IPS-NIHi7 (cell line): ENCODE data around the gene NCKAP5L.
"Not testable (repeated sequence)": the region's sequence is repeated elsewhere in the genome, so short reads cannot be mapped to it uniquely, and the experiment has no call there.

ENCODE experiments used
- DNase-seq: peaks from one replicate; pipeline ENCODE4 v3.0.0; 2012; ENCODE audit warnings: mixed read lengths; ENCODE audit errors: extremely low spot score

The NCKAP5L gene

DNA sequence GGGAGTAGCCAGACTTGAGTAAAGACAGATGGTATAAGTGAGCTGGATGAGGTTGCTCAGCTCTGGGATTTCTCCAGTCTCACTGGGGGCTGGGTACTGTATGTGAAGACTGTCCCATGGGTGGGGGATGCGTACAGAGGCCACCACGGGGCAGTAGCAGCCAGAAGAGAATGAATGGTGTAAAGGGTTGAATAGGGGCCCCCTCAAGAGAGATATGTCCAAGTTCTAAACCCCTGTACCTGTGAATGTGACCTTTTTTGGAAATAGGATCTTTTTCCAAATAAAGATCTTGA, 36.5 kb upstream of the NCKAP5L start:
- no peak for DNase-seq

DNA sequence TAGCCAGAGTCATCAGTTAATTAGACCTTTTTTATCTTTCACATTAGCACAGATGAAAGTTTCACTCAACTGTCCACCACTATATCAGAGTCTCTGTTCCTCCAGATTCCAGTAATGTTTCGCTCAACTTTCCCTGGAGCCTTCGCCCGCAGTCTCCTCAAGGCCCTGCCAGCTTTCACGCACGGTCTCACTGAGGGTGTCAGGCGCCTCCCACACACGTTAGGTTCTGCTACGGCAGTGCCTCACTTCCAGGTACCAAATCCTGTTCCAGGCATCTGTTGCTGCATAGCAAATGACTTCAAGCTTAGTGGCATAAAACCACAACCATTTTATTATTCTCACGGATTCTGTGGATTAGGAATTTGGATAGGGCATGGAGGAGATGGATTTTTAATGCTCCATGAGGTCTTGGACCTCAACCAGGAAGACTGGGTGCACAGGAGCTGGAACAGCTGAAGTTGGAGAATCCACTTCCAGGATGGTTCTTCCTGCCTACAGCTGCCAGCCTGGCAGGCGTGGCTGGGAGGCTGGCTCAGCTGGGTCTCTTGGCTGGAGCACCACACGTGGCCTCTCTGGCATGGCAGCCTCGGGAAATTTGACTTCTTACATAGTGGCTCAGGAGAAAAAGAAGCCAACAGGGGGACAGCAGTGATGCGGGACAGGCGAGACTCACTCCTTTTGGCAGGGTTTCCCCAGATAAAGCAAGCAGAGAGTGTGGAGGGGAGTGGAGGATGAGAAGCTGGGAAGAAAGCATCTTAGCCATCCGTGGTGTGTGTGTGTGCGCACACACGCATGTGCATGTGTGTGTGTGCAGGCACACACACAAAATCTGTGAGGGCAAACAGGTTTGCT, 36.0 kb upstream of the NCKAP5L start:
- no peak for DNase-seq

DNA sequence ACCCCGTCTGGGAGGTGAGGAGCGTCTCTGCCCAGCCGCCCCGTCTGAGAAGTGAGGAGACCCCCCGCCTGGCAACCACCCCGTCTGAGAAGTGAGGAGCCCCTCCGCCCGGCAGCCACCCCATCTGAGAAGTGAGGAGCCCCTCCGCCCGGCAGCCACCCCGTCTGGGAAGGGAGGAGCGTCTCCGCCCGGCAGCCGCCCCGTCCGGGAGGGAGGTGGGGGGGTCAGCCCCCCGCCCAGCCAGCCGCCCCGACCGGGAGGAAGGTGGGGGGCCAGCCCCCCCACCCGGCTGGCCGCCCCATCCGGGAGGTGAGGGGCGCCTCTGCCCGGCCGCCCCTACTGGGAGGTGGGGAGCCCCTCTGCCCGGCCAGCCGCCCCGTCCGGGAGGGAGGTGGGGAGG, 32.7 kb upstream of the NCKAP5L start:
- not testable (repeated sequence) for DNase-seq

DNA sequence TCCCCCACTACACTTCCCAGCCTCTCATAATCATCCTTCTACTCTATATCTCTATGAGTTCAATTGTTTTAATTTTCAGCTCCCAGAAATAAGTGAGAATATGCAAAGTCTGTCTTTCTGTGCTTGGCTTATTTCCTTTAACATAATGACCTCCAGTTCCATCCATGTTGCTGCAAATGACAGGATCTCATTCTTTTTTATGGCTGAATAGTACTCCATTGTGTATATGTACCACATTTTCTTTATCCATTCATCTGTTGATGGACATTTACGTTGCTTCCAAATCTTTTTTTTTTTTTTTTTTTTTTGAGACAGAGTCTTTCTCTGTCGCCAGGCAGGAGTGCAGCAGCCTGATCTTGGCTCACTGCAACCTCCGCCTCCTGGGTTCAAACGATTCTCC, 27.7 kb upstream of the NCKAP5L start:
- not testable (repeated sequence) for DNase-seq

DNA sequence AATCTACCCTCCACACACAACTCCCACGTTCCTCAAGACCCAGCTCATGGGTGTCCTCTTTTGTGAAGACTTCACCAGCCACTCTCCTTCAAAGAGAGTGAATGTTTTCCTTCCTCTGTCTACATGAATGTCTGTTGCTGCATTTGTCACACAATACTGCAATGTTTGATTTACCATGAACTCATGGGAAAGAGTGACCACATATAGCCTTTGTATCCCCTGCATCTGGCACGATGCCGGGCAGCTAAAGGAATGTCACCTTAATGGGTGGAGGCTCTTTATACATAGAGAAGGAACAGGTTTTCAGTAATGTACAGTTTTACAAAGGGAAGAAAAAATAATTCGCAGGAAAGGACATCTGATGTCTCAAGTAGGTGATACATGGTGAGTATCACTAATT, 26.8 kb upstream of the NCKAP5L start:
- DNase-seq: no peak

DNA sequence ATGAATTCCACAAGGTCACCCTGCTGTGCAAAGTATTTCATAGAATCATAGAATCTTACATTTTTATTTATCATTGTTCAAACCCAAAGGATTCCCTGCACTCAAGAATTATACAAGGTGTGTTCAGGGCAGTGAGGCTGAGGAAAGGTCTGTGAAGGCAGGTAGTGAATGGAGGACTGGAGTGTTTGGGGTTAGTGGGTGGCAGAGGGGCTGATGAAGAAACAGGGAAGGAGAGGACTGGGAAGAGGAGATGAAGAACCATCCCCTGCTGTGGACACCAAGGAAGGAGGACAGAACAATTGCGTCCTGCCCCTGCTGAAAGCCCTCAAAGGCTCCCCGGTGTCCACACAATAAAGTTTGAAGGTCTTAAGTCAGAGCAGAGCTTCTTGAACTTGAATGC, 25.5 kb upstream of the NCKAP5L start:
- DNase-seq: no peak

DNA sequence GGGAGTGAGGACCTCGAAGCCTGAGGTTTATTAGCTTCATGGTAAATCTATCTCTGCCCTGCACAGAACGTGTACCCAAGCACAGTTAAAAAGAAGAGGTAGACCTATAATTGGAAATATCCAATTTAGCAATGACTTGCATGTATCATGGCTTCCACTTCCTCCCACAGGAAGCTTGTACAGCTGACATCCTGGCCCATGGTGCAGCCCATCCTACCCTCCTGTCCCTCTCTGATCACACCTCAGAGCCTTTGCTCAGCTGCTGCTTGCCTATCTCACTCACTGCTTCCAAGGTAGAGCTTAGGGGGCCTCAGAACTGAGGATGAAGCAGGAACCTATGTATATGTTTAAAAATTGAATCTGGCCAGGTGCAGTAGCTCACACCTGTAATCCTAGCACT, 18.9 kb upstream of the NCKAP5L start:
- DNase-seq: no peak

DNA sequence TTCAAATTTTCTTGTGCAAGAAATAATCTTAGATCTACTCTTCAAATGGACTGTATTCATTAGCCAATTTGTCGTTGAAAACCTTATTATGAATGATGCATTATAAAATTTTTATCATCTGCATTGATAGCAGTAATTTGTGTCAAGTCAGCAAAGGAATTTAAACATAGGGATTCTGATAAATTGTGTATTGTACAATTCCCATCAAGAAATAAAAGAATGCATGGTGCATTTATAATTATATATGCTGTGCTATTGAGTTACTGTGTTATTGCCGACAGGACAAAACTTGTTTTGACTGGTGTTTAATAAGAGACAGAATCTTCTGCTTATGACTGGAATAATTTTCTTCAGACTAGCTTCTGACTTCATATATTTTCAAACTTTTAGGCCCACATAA, 17.8 kb upstream of the NCKAP5L start:
- no peak for DNase-seq

DNA sequence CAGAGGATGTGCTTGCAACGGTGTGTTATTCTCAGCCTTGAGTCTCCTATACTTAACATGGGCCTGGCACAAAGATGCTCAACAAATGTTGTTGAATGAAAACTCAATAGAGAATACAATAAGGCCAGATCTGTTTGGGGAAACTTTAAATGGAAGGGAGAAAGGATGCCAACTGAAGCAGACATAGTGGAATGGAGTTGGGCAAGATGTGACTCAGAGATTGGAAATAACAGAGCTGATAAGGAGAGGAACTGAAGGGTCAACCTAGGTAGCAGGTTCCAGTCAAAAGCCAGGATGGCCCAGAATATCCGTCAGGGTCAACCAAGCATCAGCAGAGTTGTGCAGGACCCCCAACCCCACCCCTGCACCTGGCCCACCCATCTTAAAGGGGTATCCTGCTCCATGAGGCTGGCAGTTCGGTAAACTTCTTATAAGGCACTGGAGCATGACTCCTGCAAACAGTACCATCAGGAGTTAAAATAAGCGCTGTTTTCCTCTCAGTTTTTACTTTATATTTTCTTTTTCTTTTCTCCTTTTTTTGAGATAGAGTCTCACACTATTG, 15.7 kb upstream of the NCKAP5L start:
- DNase-seq: no peak

DNA sequence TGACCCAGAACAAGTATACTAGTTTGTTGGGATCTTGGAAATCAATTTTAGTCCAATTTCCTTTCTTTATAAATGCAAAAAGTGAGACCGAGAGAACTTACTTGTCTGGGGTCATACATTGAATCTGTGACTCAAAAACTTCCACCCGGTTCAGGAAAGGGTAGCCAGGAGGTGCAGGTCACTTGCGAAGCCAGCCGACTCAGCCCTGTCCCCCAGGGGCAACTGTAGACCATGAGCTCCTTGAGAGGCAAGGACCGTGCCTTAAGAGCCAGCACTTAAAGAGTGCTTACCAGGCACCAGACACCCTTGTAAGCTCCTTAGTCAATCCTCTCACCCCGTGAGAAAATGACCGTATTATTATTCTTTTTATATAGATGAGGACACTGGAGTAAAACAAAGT, 15.2 kb upstream of the NCKAP5L start:
- no peak for DNase-seq

DNA sequence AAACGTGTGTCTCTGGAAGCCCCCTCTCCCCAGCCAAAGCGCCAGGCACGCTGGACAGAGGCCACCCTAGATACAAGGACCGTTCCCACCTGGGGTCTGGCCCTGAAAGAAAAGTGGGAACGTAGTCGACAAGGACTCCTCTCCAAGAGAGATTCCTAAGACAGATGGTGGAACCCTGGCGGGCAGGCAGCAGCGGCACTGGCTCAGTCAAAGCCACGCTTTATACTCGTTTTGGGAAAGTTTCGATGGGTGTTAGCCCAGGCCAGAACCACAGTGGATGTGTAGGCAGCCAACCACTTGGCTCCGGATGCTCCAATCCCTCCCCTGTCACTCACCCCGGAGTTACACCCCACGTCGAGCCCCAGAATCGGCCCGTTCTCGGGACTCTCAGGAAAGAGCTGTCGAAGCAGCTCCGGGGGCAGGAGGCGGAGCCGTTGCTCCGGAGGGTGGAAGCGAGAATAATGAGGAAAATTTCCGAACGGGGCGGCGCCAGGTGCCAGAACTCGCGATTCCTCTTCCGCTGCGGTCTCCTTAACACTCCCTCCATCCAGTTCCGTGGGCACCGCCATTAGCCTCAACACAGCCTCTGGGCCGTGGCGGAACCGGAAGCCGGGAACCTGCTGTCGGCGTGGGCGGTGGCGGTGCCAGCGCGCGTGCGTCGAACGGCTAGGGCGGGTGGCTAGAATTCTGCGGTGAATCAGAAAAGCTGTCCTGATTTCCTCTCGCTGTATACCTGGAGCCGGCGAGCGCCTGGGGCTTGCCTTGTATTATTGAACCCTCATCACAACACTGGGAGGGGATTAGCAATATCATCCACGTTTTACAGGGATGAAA, 14.5 kb upstream of the NCKAP5L start, which contains the start of gene BCDIN3D:
Gene BCDIN3D, minus strand, starts transcription at position 588 of the 834 bp plus-strand sequence. Its CDS starts 19 bp downstream, at position 569.
- peak; percentile 88 for DNase-seq

DNA sequence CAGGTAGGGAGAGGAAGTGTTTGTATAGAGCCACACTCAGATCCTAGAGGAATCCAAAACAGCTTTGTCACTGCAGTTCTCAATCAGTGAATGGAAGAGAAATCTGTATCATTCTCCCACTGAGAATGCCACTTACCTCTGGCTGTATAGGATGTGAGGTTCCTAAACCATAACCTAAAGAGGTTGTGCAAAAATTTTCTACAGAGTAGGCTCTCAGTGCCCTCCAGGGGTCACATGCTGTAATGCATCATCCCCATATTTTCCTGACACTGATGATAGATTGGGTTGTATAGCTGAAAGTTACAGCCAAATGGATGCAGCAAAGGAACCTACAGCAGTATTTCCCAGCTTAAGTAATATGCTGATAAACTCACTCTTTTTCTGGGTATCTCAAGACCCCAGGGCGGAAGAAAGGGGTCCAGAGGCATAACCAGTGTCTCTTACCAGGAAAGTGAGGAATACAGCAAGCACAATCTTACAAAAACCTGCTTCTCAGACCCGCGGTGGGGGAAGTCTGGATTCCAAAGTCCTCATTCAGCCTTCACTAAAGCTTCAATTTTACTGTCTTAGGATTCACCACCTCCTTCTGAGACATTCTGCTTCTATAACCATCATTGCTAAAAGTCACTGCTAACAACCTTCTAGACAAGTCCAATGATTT, 10.9 kb upstream of the NCKAP5L start:
- peak; percentile 37 for DNase-seq

DNA sequence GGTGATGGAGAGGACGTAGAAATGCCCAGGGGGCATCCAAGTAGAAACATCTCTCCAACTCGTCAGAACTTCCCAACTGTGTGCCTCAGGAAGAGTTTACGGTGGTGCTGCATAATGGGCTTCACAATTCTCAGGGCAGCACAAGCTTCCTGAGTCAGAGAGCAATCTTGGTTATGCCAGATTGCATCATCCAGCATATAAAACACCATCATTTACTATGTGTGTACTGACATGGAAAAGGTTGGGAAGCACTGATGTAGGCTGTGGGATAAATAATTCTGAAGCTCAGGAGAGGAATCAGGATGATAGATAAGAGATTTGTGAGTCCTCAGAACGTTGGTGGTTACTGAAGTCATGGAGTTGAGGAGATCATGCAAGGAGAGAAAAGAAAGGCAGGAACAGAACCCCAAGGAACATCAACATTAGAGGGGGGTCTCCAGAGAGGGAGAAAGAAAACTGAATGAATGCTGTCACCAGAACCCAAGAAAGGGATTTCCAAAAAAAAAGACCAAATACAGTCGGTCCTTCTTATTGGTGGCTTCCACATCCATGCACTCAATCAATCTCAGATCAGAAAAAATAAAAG, 4.7 kb upstream of the NCKAP5L start:
- DNase-seq: no peak

DNA sequence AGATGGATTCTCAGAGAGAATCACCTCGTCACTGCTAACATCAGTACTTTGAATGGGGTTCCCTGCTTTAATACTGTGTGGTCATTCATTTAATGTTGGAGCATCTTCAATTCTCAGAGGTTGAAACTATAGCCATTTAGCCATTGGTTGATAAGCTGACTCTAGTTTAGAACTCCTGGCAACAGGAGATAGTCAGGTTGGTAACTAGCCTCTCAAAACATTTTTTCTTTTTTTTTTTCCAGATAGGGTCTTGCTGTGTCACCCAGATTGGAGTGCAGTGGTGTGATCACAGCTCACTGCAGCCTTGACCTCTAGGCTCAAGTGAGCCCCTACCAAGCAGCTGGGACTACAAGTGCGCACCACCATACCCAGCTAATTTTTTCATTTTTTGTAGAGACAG, 3.5 kb upstream of the NCKAP5L start:
- no peak for DNase-seq

DNA sequence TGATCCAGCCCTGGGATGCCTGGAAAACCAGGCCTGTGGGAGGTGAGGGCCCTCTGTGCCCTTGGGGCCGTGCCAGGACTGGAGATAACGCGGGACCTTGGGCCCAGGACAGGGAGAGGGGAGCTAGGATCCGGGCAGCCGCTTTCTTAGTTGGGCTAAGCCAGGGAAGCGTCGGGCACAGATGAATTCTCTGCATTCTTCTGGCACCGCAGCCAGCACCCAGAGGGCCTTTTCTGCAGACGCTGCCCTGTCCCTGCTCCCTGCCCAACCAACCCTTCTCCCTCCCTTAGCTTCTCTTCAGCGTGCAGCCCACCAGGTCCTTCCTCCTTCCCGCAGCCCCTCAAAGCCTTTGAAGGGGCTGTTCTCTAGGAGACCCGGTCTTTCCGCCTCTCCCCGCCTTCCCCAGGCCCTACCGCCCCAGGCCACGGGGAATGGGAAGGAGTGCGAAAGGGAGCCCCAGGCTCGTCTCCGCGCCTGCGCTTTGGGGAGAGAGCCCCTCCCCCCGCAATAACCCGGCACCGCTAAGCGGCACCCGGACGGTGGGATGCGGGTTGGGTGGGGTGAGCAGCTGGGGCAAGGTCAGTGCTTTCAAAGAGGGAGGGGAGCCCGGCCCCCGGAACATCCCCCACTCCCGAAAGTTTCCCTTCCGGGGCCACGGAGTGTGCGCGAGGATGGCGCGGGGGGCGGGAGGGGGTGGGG, 663 bp downstream of the NCKAP5L start:
- DNase-seq: peak; percentile 89

DNA sequence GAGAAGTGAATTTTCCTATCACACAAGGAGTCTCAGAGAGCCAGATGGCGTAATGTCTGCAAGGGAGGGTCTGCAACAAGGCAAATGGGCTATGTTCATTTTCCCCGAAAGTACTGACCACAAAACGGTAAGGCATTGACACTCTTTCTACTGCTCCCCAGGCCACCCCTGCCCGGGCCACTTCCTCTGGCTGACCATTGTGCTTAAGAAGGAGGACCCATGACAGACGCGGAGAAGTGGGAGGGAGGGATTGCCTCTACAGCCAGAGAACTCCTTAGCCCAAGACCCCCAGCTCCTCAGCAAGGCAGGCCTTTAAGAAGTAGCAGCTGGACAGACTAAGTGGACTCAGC, 1.2 kb downstream of the NCKAP5L start:
- DNase-seq: no peak

DNA sequence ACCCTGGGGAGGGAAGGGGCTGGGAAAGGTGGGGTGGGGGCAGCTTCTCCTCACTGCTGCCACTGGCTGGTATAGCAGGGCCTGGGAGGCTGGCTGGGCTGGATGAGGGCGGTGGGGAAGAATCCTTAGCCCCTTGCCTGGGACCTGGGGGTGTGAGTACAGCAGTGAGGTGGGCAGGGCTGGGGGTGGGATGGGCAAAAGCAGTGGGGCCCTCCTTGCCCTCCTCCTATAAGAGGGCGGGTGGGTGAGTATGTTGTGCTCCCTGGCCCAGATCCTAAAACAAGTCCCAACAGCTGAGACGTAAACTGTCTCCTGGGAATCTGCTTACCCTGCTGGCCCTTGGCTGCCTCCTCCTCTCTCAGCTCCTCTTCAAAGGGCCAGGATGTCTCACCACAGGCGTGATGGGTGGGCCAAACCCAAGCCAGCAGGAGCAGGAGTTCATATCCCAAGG, 2.2 kb downstream of the NCKAP5L start:
- no peak for DNase-seq

DNA sequence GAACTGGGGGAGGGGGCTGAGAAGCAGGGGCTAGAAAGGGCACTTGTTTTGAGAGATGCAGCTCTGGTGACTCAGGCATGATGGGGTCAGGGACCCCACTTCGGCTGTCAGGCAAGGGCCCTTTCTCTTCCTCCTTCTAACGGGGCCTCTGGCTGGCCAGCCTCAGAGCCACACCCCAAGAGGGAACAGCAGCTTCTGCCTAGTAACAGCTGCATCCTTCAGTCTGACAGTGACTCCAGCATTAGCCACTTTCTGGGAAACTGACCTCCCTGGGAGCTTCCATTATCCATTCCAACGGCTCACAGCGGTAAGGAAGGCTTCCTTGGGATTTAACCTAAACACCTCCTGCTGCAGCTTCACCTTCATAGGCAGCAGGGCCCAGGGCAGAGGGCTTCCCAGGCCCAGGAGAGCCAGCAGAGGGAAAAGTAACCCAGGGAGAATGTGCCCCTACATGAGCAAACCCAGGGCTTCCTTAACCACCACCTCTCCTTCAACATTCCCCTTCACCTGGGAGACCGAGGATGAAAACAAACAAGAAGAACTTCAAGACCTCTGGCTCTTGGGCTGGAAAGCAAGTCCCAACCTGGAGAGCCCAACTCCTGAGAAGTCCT, 2.7 kb downstream of the NCKAP5L start:
- DNase-seq: peak; percentile 36

DNA sequence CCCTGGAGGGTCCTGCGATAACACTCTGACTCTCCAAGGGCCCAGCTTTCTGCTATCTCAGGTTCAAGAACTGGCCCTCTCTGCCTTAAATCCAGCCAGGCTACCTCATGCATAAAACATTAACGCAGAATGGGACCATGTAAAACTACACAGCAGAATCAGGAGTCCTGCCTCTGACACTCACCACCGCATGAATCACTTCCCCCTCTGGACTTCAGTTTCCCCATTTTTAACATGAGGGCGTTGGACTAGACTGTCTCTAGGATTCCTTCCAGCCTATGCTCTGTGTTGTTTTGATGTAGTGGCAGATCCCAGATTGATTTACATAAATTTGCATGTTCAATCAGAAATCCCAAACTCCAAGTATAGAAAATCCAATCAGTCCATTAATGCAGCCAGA, 3.3 kb downstream of the NCKAP5L start:
- no peak for DNase-seq

DNA sequence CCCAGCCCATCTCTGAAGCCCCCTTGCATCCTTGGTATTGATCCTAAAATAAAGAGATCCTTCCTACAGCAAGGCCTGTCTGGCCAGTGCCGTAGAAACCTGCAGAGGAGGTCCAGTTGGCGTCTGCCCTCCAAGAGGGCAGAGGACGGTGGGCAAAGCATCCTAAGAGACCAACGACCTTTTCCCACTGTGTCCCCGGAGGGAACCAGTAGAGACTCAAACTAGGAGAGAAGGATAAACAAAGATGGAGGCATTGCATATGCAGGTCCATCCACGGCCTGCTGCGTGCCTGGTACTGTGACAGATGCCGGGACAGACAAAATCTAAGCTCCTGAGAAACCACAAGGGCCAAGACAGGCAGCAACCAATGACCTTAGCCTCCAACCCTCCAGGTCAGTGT, 3.8 kb downstream of the NCKAP5L start:
- no peak for DNase-seq

DNA sequence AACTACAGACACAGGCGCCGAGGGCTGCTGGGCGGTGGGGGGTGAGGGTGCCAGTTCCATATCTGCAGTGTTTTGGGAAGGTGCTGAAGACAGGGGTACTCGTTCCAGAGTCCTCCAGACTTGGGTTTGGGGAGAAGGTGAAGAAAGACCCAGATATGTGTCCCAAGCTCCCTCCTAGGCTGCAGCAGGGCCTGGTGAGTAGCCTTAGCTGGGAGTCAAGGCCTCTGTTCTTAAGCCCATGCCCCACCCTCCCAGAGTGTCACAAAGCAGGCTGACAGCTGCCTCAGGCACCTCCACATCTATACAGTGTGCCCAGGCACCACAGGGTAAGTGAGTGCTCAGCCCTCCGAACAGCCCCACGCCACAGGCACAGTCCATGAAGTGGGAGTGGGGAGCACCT, 4.3 kb downstream of the NCKAP5L start:
- no peak for DNase-seq
